Keratinocyte (primary cell): ENCODE measurements around the gene KBTBD12. TPM values are rescaled to one million over a fixed set of nuclear protein-coding genes. Genes with fewer than 3 reads are reported as not detected.

Source experiments
- DNase-seq: peaks from one replicate; pipeline ENCODE4 v3.0.0-alpha.2; 2011; ENCODE audit warnings: low read depth, missing footprints, low spot score
- FAIRE-seq: peaks from 2 replicates; lab custom pipeline; 2011; peaks lifted over from hg19 to GRCh38; lab: Jason Lieb, UNC
- H2AFZ ChIP-seq: 2 replicates; pipeline ENCODE4 v1.6.0; 2012; ENCODE audit warnings: low read length, control low read depth, inconsistent platforms; ENCODE audit not compliant: control insufficient read depth
- H3K27ac ChIP-seq: 2 replicates; pipeline ENCODE4 v1.5.1; 2011; ENCODE audit warnings: low read length; ENCODE audit not compliant: control insufficient read depth, insufficient read depth
- H3K27me3 ChIP-seq: 3 replicates; pipeline ENCODE4 v1.6.0; 2011; ENCODE audit warnings: low read length; ENCODE audit not compliant: control insufficient read depth, insufficient read depth; ENCODE audit errors: extremely low read depth
- H3K36me3 ChIP-seq, 2 experiments: 2 replicates in 1 of 2; 3 replicates in 1 of 2; pipeline ENCODE4 v1.5.1; 2011; ENCODE audit warnings: low read length in 2 of 2, mild to moderate bottlenecking in 1 of 2; ENCODE audit not compliant: control insufficient read depth in 2 of 2, insufficient read depth in 2 of 2; ENCODE audit errors: extremely low read depth in 1 of 2
- H3K4me1 ChIP-seq: 3 replicates; pipeline ENCODE4 v1.5.1; 2011; ENCODE audit warnings: low read length; ENCODE audit not compliant: control insufficient read depth, insufficient read depth; ENCODE audit errors: extremely low read depth
- H3K4me2 ChIP-seq: 3 replicates; pipeline ENCODE4 v1.6.0; 2011; ENCODE audit warnings: low read depth, low read length; ENCODE audit not compliant: control insufficient read depth, insufficient read depth; ENCODE audit errors: extremely low read depth
- H3K4me3 ChIP-seq, 3 experiments: fragments of 200-600 bp in 1 of 3; sonication (generic) in 1 of 3; 2 replicates in 2 of 3; 3 replicates in 1 of 3; pipeline ENCODE4 v1.5.1; 2011 to 2016; ENCODE audit warnings: low read length in 3 of 3, mild to moderate bottlenecking in 3 of 3, control low read depth in 2 of 3, inconsistent platforms in 1 of 3, low read depth in 1 of 3, mixed read lengths in 1 of 3, mixed run types in 1 of 3, moderate library complexity in 1 of 3; ENCODE audit not compliant: control insufficient read depth in 2 of 3, insufficient read depth in 2 of 3; ENCODE audit errors: extremely low read depth in 1 of 3
- H3K79me2 ChIP-seq: 2 replicates; pipeline ENCODE4 v1.6.0; 2012; ENCODE audit warnings: low read length; ENCODE audit not compliant: control insufficient read depth, insufficient read depth
- H3K9ac ChIP-seq: 3 replicates; pipeline ENCODE4 v1.6.0; 2011; ENCODE audit warnings: low read length; ENCODE audit not compliant: control insufficient read depth, insufficient read depth; ENCODE audit errors: extremely low read depth
- H3K9me1 ChIP-seq: 3 replicates; pipeline ENCODE4 v1.6.0; 2011; ENCODE audit warnings: low read length; ENCODE audit not compliant: control insufficient read depth, insufficient read depth; ENCODE audit errors: extremely low read depth
- H3K9me3 ChIP-seq: 2 replicates; pipeline ENCODE4 v1.5.1; 2012; ENCODE audit warnings: low read depth, low read length; ENCODE audit not compliant: control insufficient read depth
- H4K20me1 ChIP-seq: 3 replicates; pipeline ENCODE4 v1.6.0; 2011; ENCODE audit warnings: low read length; ENCODE audit not compliant: control insufficient read depth, insufficient read depth; ENCODE audit errors: extremely low read depth
- CTCF ChIP-seq, 3 experiments: IDR thresholded peaks in 1 of 3; conservative IDR thresholded peaks in 1 of 3; optimal IDR thresholded peaks in 1 of 3; 2 replicates in 2 of 3; 3 replicates in 1 of 3; pipeline versions ENCODE3 to v1.5.1; 2011; ENCODE audit warnings: low read length in 3 of 3, mild to moderate bottlenecking in 3 of 3, moderate library complexity in 2 of 3, control low read depth in 1 of 3, inconsistent platforms in 1 of 3; ENCODE audit not compliant: insufficient read depth in 2 of 3; ENCODE audit errors: extremely low read depth in 1 of 3
- EZH2 ChIP-seq: IDR thresholded peaks from one replicate; pipeline ENCODE4 v1.6.1; 2012; ENCODE audit warnings: inconsistent platforms, mild to moderate bottlenecking, low read length, moderate library complexity
- dilution Hi-C: fragments of 300-500 bp; cut with MboI; formaldehyde crosslinking; loops from one replicate; pipeline ENCODE4 v1.7.0; 2020; ENCODE audit warnings: low sequenced_read_pairs; ENCODE audit not compliant: extremely low pct_ligation_motif_present
- polyA plus RNA-seq, 5 experiments: library from polyadenylated mRNA; depleted of rRNA in 3 of 5; stranded (reverse) in 3 of 5; stranded (forward) in 1 of 5; unstranded in 1 of 5; fragments of >200 nt; gene quantifications; 1 replicate in 1 of 5; 2 replicates in 3 of 5; 3 replicates in 1 of 5; pipeline versions ENCODE4 v1.2.1 to v1.2.3, GENCODE V29; 2011 to 2012; ENCODE audit warnings: missing spikeins in 2 of 5, low read depth in 1 of 5, low replicate concordance in 1 of 5

KBTBD12 gene
- polyA plus RNA-seq, 1 donor (not counting 4 experiments of a cell fraction or from before 2014, with no cell fraction given): not detected

- Histone ChIP-seq H2AFZ (peak overlapping the region; percentile 73), H3K4me1 (peaks cover 20% of the 10 kb centered on the region), H3K36me3 (no peaks in the 10 kb centered on the region), H3K27me3 (no peaks in the 10 kb centered on the region), H3K27ac (peak overlapping the region; percentile 22), H3K9me1 (no peaks in the 10 kb centered on the region), H3K9ac (peak overlapping the region; percentile 34), H3K79me2 (no peaks in the 10 kb centered on the region), H4K20me1 (no peaks in the 10 kb centered on the region), H3K9me3 (no peaks in the 10 kb centered on the region), H3K4me3 (peak overlapping the region in 1 of 3 experiments; percentile 35), H3K4me2 (peak overlapping the region; percentile 79)
- dilution Hi-C loops: no loop called here
- FAIRE-seq (peak; percentile 55), DNase-seq (peak; percentile 11)
- no peak for TF ChIP-seq EZH2
- peak; percentile 60 to 71 (median 67) for TF ChIP-seq CTCF (optimal IDR thresholded peaks at IDR 0.05 in 1 of 3, IDR thresholded peaks at IDR 0.05 in 1 of 3, conservative IDR thresholded peaks at IDR 0.05 in 1 of 3; ENCODE audit: extremely low read depth in 1 of 3, insufficient read depth in 2 of 3, low read length in 3 of 3)
These were observed 96.1 kb downstream of the KBTBD12 start for GRCh38 chr3:128011140-128011539.

- FAIRE-seq: no peak
- no peak for DNase-seq
- Histone ChIP-seq H3K4me2 (no peak overlapping the region), H3K4me1 (peaks cover 20% of the 10 kb centered on the region), H4K20me1 (no peaks in the 10 kb centered on the region), H3K9me1 (no peaks in the 10 kb centered on the region), H3K27me3 (no peaks in the 10 kb centered on the region), H2AFZ (no peak overlapping the region), H3K36me3 (no peaks in the 10 kb centered on the region), H3K79me2 (no peaks in the 10 kb centered on the region), H3K9me3 (no peaks in the 10 kb centered on the region), H3K9ac (no peak overlapping the region), H3K4me3 (no peak overlapping the region), H3K27ac (no peak overlapping the region)
- dilution Hi-C loops: no loop called here
- no peak for TF ChIP-seq CTCF (optimal IDR thresholded peaks at IDR 0.05 in 1 of 3, IDR thresholded peaks at IDR 0.05 in 1 of 3, conservative IDR thresholded peaks at IDR 0.05 in 1 of 3; ENCODE audit: extremely low read depth in 1 of 3, insufficient read depth in 2 of 3, low read length in 3 of 3)
- TF ChIP-seq EZH2: no peak
These were observed 97.0 kb downstream of the KBTBD12 start for GRCh38 chr3:128012050-128012449.
